ENCODE measurements around the gene PTPRO.

Gene PTPRO

DNA sequence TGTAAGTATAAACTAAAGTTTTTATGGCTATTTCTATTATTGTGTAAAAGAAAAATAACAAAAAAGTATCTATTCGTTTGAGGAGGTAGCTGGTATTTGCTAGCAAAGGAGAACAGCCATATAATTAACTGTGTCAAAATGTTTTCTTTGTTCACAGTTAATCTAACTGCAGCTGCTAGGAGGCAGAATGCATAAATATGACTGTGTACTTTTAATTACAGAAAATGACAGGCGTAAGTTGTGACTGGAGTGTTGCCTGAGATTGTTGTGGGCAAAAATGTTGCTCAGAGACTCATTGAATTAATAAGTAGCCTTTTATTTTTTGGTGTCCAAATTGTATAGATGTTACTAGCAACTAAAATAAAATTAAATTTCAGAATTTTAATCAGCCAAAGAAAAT, 33.5 kb downstream of the PTPRO start:
- DNase-seq, result no peak

DNA sequence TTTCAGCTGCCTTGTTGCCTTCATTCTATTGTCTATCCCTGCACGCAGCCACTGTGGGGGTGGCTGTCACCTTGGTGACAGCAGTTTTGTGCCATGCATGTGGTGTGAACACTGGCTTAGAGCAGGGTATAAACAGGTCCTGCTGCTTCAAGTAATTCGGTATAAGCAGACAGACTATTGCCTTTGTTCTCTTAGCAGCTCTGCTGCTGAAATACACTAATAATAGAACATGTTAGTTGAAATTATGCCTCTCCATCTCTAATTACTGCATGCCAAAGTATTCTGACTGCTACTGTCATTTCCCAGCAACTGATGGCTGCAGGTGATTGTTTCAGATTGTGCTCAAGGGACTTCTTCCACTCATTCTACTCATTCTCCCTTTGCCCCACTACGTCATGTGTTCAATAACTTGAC, 34.6 kb downstream of the PTPRO start:
- DNase-seq, result no peak

DNA sequence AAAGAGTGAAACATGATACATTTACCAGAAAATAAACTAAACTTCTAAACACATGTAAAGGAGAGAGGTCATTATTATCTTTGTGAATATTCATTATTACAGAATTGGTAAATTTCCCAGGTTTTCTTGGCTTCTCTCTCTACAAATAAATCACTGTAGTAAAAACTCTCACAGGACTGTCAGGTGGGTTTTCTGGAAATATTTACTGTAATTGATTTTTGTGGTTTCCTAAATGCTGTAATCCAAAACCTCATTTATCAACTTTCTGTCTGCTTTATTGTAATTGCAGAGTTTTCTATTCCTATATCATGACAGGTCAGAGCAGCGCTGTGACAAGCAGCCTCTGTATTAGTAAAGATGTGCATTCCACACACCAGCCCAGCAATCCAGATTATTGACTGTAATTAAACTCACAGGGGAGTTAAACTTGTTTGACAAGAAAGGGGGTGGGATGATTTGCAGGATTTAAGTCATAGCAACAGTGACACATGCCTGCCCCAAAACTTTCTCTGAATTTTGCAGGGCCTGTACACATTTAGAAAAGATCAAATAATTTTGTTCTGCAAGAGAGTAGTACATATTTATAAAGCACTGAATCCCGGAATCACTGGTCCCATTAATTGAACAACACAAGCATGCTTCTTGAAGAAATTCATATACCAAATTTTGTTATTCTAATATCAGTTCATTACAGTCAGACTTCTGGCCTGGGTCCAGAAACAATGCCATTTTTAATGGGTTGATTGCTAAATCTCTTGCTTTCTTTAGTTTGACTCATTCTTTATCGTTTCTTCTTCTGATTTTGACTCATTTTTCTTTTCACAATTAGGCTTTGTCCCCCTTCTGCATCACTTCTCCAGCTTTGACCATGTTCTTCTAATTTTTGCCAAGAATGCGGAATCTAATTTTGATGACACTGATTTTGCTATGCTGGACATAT, 42.2 kb downstream of the PTPRO start:
- DNase-seq, result no peak

DNA sequence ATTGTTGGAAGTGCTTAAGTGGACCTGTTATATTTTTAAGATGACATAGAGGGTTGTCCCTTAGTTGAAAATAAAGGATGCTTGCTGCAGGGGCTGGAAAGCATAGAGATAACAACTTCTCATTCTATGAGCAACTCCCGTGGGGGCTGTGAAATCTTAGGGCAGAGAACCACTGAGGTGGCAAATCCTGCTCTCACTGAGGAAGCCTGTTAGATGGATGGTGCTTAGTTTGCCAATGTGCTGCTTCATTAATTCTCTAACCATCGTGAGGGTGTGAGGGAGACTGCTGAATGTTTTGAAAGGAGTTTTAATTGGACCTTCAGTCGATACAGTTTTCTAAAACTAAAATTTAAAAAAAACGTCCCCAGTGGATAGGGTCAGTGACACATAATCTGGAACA, 46.5 kb downstream of the PTPRO start:
- DNase-seq, result no peak

DNA sequence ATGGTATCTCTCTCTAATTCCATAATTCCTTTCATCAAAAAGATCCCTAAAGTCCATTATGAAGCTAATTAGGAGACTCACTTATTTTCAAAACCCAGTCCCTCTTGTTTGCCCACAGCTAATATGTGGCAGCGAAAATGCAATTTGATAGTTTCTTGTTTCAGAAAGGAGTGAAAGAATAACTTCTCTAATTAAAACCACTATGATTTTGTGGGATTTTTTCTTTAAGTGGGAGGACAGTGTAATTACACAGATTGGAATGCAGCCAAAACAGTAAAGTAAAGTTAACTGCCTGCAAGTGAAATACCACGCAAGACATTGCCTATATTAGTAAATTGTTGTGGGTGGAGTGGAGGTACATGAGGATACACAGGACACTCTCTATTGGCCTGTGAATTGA, 50.0 kb downstream of the PTPRO start:
- no peak for DNase-seq

DNA sequence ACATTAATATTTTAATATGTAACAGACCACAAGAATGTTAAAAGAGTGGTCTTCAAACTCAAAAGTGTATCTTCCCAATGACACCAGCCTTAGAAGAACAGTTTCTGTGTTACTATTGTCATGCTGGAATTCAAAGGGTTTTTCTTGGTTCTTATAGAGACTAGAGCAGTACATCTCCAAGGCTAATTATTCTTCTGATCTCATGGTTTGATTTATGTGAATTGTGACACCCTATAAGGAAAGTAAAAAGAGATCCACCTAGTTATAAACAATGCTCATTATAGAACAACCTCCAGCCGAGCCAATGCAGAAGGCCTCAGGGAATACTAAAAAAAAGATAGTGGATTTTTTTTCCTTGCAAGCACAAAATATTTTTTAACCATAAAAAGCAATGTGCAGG, 65.5 kb downstream of the PTPRO start:
- no peak for DNase-seq

DNA sequence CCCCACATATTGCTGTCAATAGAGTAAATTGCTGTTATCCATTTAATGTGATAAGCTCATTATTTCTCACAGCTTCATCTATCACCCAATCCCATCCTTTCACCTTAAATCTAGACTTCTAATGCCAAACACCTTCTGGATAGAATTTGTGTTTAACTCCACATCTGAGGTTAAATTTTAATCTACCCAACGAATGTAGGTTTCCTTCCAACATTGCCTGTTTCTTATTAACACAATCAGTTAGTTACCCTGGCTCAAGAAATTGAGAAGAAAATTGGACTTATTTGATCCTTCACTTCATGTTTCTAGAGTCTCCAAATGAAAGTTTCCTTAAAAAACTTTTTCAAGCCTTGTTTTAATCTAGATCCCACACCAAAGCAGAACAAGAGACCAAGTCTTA, 67.3 kb downstream of the PTPRO start:
- DNase-seq, result no peak

DNA sequence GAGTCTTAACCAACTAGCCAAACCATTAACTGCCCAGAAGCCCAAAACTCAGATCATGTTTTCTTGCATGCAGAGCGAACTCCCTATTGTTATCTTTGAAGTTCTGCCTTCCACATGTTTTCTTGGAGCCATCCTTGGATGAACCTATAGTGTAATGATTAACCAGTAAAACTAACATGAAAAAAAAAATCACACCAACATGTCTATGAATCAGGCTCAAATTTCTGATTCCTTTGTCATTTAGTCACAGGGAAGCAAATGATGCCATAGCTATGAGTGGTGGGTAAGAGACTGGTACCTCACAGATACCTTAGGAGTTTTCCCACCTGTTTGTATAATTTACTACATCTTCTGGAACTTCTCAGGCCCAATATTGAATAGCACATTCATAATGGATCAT, 70.7 kb downstream of the PTPRO start:
- DNase-seq, result no peak

DNA sequence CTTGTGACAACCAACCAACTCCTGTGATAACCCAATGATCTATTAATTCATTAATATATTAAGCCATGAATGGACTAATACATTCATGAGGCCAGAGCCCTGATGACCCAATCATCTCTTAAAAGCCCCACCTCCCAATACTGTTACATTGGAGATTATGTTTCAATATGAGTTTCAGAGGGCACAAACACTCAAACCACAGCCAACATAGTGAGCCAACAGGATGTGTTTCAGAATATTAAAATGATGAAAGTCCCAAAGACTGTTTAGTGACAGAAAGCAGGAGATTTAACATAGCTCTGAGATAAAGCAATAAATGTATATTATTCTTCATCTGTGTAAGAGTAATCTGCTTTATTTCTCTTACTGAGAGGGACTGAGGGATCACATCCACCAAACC, 71.7 kb downstream of the PTPRO start:
- no peak for DNase-seq

DNA sequence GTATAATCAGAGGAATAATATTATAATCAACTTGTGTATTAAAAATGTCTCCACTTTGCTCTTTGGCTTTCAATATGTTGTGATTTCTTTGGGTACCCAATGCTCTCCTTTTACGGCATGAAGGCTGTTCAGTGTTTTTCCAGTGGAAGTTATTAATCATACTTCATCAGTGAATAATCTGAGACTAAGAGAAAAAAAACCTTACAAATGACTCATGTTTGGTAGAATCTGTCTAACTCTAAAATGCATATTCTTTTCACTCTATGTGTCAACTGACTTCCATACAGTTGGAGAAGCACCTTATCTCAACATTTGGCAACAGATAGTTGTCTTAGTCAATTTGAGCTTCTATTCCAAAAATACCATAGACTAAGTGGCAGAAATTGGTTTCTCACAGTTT, 82.2 kb downstream of the PTPRO start:
- no peak for DNase-seq

DNA sequence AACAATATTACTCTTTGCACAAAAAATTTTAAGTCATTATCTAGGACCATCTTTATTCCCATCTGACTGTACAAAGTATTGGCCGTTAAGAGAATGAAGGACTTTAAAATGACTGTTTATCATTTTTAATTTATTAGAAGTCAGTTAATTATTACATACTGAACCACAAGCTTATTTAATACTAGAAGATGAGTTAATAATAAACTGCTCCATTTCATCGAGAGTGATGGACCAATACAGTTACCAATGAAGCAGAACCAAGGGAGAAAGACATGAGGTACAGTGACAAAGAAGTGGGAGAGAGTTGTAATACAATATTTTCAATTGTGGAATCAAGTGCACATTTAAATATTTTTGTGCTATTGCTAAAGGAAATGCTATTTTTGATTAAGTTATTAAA, 83.3 kb downstream of the PTPRO start:
- no peak for DNase-seq

DNA sequence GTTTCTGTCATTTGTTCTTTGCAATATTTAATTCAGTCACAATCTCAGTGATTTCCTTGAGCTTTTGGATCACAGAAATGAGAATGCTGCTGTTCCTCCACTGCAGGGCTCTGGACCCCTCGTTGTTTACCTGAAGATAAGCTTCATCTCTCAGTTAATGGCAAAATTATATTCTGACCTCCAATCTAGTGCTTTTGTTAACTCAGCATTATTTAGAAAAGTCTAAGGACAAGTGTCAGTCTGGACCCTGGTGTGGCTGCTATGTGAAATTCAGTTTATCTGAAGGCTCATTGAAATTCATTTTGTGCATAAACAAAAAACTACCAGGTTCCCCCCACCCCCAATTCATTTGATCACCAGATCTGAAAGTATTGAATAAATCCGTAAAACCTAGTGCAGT, 84.7 kb downstream of the PTPRO start:
- no peak for DNase-seq

DNA sequence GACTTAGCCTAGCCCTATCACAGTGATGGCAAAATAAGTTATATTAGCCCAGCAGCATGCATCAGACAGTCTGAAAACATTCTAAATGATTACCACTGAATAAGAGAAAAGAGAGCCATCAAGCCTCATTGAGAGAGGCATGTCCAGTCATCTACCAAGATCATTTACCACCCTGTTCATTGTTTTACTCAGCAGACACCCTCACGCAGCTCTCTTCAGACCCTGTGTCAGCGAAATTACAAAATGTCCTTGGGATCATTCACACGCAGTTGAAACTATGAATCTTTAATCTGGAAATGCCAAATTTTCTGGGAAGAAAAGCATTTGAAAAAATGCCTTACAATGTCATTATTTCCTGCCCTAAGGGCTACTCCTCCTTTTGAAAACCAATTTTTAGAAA, 89.5 kb downstream of the PTPRO start:
- DNase-seq, result no peak

DNA sequence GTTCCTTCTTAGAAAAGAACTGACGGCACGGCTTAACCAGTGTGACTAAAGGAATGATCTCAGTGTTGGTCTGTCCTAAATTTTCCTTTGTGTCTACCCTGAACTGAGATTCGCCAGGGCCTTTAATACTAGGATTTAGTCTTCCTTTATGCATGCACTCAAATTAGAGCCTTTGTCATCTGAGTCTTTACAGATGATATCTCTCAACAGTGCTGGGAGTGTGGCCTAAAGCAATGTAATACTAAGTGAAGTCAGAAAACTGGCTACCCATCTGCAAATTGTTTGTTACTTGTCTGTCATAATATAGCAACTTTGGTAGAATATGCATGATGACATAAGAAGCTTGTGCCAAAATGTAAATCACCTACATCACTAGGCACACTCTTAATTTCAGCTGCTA, 95.4 kb downstream of the PTPRO start:
- DNase-seq, result no peak

DNA sequence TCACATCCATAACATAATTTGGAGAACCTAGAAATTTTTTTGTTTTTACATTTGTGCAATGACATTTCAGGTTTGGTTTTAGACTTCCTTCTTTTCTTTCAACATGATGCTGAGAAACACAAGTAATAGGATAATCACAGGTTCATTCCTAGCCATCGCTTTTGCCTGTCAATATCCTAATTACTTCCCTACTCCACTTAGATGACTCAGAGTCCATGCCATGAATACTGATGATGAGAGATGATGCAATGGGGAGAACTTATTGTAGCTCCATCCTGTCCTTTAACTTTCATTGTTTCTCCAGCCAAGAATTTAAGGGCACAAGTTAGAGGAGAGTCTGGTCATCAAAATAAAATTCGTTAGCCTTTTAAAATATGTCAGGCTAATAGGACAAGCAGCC, 101.3 kb downstream of the PTPRO start:
- no peak for DNase-seq

DNA sequence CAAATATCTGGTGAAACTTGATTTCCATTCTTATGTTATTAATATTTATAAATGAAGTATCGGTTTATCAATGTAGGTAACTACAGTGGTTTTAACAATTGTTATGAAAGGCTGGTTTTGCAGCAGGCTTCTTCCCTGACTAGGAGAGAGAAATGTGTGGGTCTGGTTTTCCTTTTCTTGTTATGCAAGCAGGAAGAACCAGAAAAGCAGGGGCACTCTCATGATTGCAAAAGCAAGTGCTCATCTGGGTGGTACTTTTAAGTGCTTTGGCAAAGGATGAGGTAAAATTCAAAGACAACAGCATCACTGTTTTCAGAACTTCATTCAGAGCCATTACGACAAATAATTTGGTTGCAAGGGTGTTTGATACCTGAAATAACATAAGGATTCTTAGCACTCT, 105.6 kb downstream of the PTPRO start:
- DNase-seq, result no peak

DNA sequence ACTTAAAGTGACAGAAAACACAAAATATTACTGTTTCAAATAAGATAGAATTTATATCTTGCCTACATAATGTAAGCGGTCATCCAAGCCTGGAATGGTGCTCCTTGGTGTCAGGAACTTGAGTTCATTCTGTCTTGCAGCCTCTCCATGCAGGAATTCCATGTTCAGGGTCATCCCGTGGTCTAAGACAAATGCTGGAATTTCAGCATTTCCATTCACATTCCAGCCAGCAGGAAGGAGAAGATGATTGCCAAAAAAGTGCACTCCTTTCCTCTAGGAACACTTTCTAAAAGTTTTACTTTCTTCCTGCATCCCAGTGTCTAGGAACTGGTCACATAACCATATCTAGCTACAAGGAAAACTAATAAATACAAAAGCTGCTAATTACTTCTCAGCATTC, 106.3 kb downstream of the PTPRO start:
- no peak for DNase-seq

DNA sequence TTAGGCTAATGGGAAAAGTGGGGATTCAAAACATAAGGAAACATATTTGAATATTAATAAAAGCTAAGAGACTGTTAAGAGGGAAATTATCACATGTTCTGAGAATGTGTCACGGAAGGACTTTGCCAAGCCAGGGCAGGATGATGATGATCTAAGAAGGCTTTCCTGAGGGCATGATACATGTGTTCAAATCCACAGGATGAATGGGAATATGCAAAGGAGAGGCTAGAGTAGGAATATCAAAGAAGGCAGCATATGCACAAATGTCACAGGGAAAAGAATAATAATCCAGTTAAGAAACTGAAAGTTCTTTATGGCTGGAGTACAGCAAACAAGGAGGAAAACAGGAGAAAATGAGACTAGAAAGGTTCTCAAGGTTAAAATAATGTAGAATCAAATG, 107.0 kb downstream of the PTPRO start:
- DNase-seq, result no peak

DNA sequence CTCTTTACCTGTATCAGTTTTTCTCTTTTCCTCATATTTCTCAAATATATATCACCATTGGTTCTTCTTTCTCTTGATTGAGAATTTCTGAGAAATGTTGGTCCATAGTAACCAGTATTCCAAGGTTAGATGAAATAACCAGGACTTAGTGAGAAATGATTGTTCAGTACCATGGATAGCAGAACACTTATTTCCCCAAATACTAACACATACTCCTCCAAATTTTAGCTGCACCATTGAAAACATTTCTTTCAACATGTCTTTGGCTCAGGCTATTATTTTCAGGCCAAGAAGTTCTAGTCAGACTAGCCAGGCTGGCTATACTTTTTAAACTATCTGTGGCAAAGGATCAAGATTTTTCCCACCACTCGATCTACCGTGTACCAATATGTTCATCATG, 113.3 kb downstream of the PTPRO start:
- DNase-seq, result no peak

DNA sequence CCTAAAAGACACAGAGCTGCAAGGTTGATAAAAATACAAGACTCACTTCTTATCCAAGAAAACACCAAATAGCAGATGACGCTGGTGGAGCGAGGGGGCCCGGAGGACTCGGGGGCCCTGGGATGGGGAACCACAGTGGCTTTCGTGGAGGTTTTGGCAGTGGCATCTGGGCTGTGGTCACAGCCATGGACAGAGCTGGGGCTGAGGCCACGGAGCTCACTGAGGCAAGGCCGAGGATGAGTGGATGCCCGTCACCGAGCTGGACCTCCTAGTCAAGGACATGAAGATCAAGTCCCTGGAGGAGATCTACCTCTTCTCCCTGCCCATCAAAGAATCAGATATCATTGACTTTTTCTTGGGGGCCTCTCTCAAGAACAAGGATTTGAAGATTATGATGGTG, 117.2 kb downstream of the PTPRO start:
- DNase-seq, result no peak

DNA sequence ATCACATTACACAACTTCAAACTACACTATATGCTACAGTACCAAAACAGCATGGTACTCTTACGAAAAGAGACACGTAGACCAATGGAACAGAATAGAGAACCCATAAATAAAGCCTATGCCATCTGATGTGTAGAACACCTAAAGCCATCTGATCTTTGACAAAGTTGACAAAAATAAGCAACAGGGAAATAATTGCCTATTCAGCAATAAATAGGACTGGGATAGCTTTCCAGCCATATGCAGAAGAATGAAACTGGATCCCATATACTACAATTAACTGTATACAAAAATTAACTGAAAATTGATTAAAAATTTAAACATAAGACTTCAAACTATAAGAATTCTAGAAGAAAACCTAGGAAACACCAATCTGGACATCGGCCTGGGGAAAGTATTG, 120.7 kb downstream of the PTPRO start:
- DNase-seq, result no peak

DNA sequence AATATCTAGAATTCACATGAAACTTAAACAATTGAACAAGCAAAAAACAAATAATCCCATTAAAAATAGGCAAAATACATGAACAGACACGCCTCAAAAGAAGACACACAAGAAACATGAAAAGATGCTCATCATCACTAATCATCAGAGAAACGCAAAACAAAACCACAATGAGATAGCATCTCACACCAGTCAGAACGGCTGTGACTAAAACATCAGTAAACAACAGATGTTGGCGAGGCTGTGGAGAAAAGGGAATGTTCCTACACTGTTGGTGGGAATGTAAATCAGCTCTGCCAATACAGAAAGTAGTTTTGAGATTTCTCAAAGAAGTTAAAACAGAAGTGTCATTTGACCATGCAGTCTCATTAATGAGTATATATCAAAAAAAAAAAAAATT, 121.3 kb downstream of the PTPRO start:
- DNase-seq, result no peak

DNA sequence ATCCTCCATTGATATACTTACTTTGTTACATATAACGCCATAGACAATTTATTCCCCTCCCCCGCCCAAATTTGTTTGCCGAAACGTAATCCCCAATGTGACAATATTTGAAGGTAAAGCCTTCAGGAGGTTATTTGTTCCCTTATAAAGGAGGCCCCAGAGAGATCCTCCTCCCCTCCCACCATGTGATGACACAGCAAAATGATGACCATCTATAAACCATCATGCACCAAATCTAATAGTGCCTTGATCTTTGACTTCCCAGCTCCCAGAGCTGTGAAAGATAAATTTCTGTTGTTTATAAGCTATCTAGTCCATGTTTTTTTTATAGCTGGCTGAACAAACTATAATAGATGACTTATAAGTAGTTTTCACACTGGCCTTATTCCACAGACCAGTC, 122.2 kb downstream of the PTPRO start:
- no peak for DNase-seq

DNA sequence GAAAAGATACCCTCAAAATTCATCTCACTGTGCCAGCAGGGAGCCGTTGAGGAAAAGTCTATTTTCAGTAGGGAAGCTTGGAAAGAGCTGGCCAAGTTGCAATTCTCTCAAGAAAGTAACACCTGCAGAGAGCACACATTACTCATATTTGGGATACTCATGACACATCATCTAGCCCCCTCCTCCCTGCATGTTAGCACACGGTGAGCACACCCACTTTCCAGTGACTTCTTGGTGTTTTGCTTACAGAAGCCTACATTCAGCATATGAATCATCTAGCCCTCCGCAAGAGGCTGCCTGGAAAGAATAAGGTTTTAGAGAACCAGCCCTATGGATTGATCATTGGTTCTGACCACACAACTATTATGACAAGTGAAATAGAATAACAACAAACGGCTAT, 124.5 kb downstream of the PTPRO start:
- DNase-seq, result no peak

DNA sequence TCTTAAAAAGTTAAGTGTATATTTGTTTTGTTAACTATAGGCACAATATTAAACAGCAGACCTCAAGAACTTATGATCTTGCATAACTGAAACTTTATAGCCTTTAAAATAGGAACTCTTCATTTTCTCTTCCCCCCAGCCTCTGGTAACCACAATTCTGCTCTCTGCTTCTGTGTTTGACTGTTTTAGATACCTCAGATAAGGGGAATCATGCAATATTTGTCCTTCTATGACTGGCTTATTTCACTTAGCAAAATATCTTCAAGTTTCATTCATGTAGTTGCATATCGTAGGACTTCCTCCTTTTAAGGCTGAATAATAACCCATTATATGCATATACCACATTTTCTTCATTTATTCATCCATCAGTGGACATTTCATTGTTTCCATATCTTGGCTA, 131.3 kb downstream of the PTPRO start:
- no peak for DNase-seq
